CD8-positive, alpha-beta memory T cell (primary cell): Measurements from ENCODE around the gene SIT1. TPM values are rescaled to one million over a fixed set of nuclear protein-coding genes. Genes with fewer than 3 reads are reported as not detected.

ENCODE experiments used
- CTCF ChIA-PET: fragments of 350-600 bp; sonication (Branson Sonifier 250); formaldehyde crosslinking; loops from one replicate; lab custom pipeline; 2021; ENCODE audit warnings: antibody characterized with exemption; lab: Charles Lee
- POLR2A ChIA-PET: fragments of 350-600 bp; sonication (Branson Sonifier 250); formaldehyde crosslinking; loops from one replicate; lab custom pipeline; 2021; ENCODE audit warnings: antibody characterized with exemption; lab: Charles Lee
- DNase-seq, 5 donors: peaks; one replicate each; pipeline versions ENCODE4 v3.0.0 to v3.0.0-alpha.2; 2020 to 2022; ENCODE audit warnings: mixed read lengths in 1 of 5
- H3K27ac ChIP-seq: one replicate; pipeline ENCODE4 v1.7.0; 2013; ENCODE audit warnings: low read depth, mild to moderate bottlenecking, low read length, moderate library complexity
- H3K27me3 ChIP-seq: 2 replicates; pipeline ENCODE4 v1.7.0; 2013; ENCODE audit warnings: low read length, mild to moderate bottlenecking; ENCODE audit not compliant: insufficient read depth, poor library complexity, severe bottlenecking
- H3K36me3 ChIP-seq: 2 replicates; pipeline ENCODE4 v1.7.0; 2013; ENCODE audit warnings: mild to moderate bottlenecking, low read length, moderate library complexity; ENCODE audit not compliant: insufficient read depth
- H3K4me1 ChIP-seq: 2 replicates; pipeline ENCODE4 v1.7.0; 2013; ENCODE audit warnings: mild to moderate bottlenecking, low read length, moderate library complexity; ENCODE audit not compliant: insufficient read depth
- H3K4me3 ChIP-seq: 2 replicates; pipeline ENCODE4 v1.7.0; 2013; ENCODE audit warnings: mild to moderate bottlenecking, low read length
- H3K9me3 ChIP-seq: 2 replicates; pipeline ENCODE4 v1.7.0; 2013; ENCODE audit warnings: mild to moderate bottlenecking, low read length
- H3K27ac Mint-ChIP-seq, 8 donors: one replicate each; pipeline ENCODE4 v1.8.0; 2020 to 2021; ENCODE audit warnings: mixed read lengths in 8 of 8, mild to moderate bottlenecking in 6 of 8, inconsistent platforms in 3 of 8, moderate library complexity in 3 of 8
- H3K27me3 Mint-ChIP-seq, 2 donors: one replicate each; pipeline ENCODE4 v1.8.0; 2020 to 2021; ENCODE audit warnings: mixed read lengths in 2 of 2, mild to moderate bottlenecking in 1 of 2, moderate library complexity in 1 of 2
- H3K36me3 Mint-ChIP-seq, 3 donors: one replicate each; pipeline ENCODE4 v1.8.0; 2020 to 2021; ENCODE audit warnings: mixed read lengths in 3 of 3, inconsistent platforms in 1 of 3, mild to moderate bottlenecking in 1 of 3
- H3K4me1 Mint-ChIP-seq, 3 donors: one replicate each; pipeline ENCODE4 v1.8.0; 2020 to 2021; ENCODE audit warnings: mixed read lengths in 3 of 3, inconsistent platforms in 1 of 3, mild to moderate bottlenecking in 1 of 3
- H3K4me3 Mint-ChIP-seq, 7 donors: one replicate each; pipeline ENCODE4 v1.8.0; 2020 to 2021; ENCODE audit warnings: mixed read lengths in 7 of 7, mild to moderate bottlenecking in 6 of 7, moderate library complexity in 4 of 7, inconsistent platforms in 2 of 7
- H3K9me3 Mint-ChIP-seq, 5 donors: one replicate each; pipeline ENCODE4 v1.8.0; 2020 to 2022; ENCODE audit warnings: mixed read lengths in 5 of 5, mild to moderate bottlenecking in 3 of 5, moderate library complexity in 2 of 5, inconsistent platforms in 1 of 5
- polyA plus RNA-seq: library from polyadenylated mRNA; unstranded; fragments of 300-500 nt; fragmentation: Illumina TruSeq; gene quantifications from one replicate; pipeline ENCODE4 v1.2.3, GENCODE V29; 2021
- total RNA-seq, 2 experiments: library from RNA; stranded (reverse); gene quantifications; one replicate each; pipeline ENCODE4 v1.2.3, GENCODE V29; 2021

The SIT1 gene
- total and polyA plus RNA-seq, 3 experiments from 2014 or later = 43.1 to 196 (median 43.1) TPM

- Histone ChIP-seq H3K4me3 (peak overlapping the region; percentile 76), H3K27me3 (no peaks in the 10 kb centered on the region), H3K27ac (peak overlapping the region; percentile 59), H3K9me3 (no peaks in the 10 kb centered on the region), H3K36me3 (peaks cover 11% of the 10 kb centered on the region), H3K4me1 (peaks cover 21% of the 10 kb centered on the region)
- ChIA-PET CTCF (interaction anchor here (0.8 to 9.2 kb wide), 16 partner anchors 9 to 150 kb away, joined by 3 to 54 read pairs (median 4); partner anchors contain the start of genes ARHGEF39, CCDC107, CREB3 and RMRP), POLR2A (interaction anchor here (0.8 to 3.0 kb wide), 10 partner anchors 10 to 144 kb away, joined by 3 to 19 read pairs (median 6); partner anchors contain the start of genes ARHGEF39, CCDC107, CD72 and CREB3)
- peaks cover 34 to 38% (median 34%) of the 10 kb centered on the region in 3 donors for H3K4me1 Mint-ChIP-seq
- no peaks in the 10 kb centered on the region for H3K9me3 Mint-ChIP-seq
- H3K4me3 Mint-ChIP-seq = peak overlapping the region; percentile 76 to 91 (median 82)
- peaks cover 0 to 2% of the 10 kb centered on the region in 2 donors for H3K27me3 Mint-ChIP-seq
- peak; percentile 14 to 64 (median 30) for DNase-seq
- peaks cover 0 to 46% (median 2%) of the 10 kb centered on the region in 3 donors for H3K36me3 Mint-ChIP-seq
- H3K27ac Mint-ChIP-seq = peak overlapping the region; percentile 41 to 84 (median 76)
Observed at GRCh38 chr9:35605351-35606137, 45.2 kb downstream of the SIT1 start.

- peak within 1 kb of the TSS; percentile 94 to 99 (median 98) for H3K4me3 Mint-ChIP-seq
- H3K27me3 Mint-ChIP-seq = peaks cover 0 to 2% of the 10 kb centered on the region in 2 donors
- no peaks in the 10 kb centered on the region for H3K9me3 ChIP-seq
- H3K36me3 Mint-ChIP-seq = peaks cover 0 to 41% (median 2%) of the 10 kb centered on the region in 3 donors
- POLR2A ChIA-PET = interaction anchor here (0.6 to 3.0 kb wide), 7 partner anchors 11 to 144 kb away, joined by 3 to 19 read pairs (median 5); partner anchors contain the start of genes ARHGEF39, CCDC107, CREB3 and GBA2
- peaks cover 11% of the 10 kb centered on the region for H3K36me3 ChIP-seq
- H3K4me1 ChIP-seq = peaks cover 21% of the 10 kb centered on the region
- H3K27me3 ChIP-seq = no peaks in the 10 kb centered on the region
- H3K27ac ChIP-seq = peak within 1 kb of the TSS; percentile 87
- H3K4me1 Mint-ChIP-seq = peaks cover 33 to 38% (median 34%) of the 10 kb centered on the region in 3 donors
- peak within 1 kb of the TSS; percentile 96 to 100 (median 98) for H3K27ac Mint-ChIP-seq
- peak; percentile 76 to 87 (median 78) for DNase-seq
- H3K9me3 Mint-ChIP-seq = no peaks in the 10 kb centered on the region
- H3K4me3 ChIP-seq = peak within 1 kb of the TSS; percentile 99
- CTCF ChIA-PET = interaction anchor here (0.6 to 3.3 kb wide), 12 partner anchors 10 to 151 kb away, joined by 3 to 39 read pairs (median 7); partner anchors contain the start of genes ARHGEF39, CCDC107, CREB3 and RMRP
Observed at GRCh38 chr9:35604578-35605350, 46.0 kb downstream of the SIT1 start, which contains the start of gene TESK1. TESK1 (plus strand) TSS chr9:35605262; CDS start chr9:35605620, 358 bp downstream.

- peaks cover 0 to 2% of the 10 kb centered on the region in 2 donors for H3K27me3 Mint-ChIP-seq
- H3K9me3 ChIP-seq = no peaks in the 10 kb centered on the region
- peak overlapping the region; percentile 87 for H3K27ac ChIP-seq
- peaks cover 21% of the 10 kb centered on the region for H3K4me1 ChIP-seq
- peak; percentile 99 to 100 (median 99) for DNase-seq
- peak overlapping the region; percentile 99 for H3K4me3 ChIP-seq
- POLR2A ChIA-PET = interaction anchor here (0.6 to 3.0 kb wide), 7 partner anchors 13 to 145 kb away, joined by 3 to 19 read pairs (median 5); partner anchors contain the start of genes CCDC107, CREB3, GBA2 and RGP1
- H3K4me1 Mint-ChIP-seq = peaks cover 33 to 38% (median 34%) of the 10 kb centered on the region in 3 donors
- peaks cover 0 to 35% (median 2%) of the 10 kb centered on the region in 3 donors for H3K36me3 Mint-ChIP-seq
- peaks cover 10% of the 10 kb centered on the region for H3K36me3 ChIP-seq
- CTCF ChIA-PET = interaction anchor here (0.5 to 3.3 kb wide), 34 partner anchors 11 to 1216 kb away, joined by 3 to 39 read pairs (median 3); partner anchors contain the start of genes ARHGEF39, CCDC107, CREB3 and GBA2
- H3K27me3 ChIP-seq = no peaks in the 10 kb centered on the region
- peak overlapping the region; percentile 96 to 100 (median 98) for H3K27ac Mint-ChIP-seq
- H3K9me3 Mint-ChIP-seq = no peaks in the 10 kb centered on the region
- H3K4me3 Mint-ChIP-seq = peak overlapping the region; percentile 94 to 99 (median 98)
Observed at GRCh38 chr9:35603986-35604577, 46.6 kb downstream of the SIT1 start.

- H3K4me3 ChIP-seq = peak overlapping the region; percentile 38
- peaks cover 0 to 29% (median 2%) of the 10 kb centered on the region in 3 donors for H3K36me3 Mint-ChIP-seq
- no peaks in the 10 kb centered on the region for H3K27me3 ChIP-seq
- H3K4me1 Mint-ChIP-seq = peaks cover 33 to 38% (median 34%) of the 10 kb centered on the region in 3 donors
- H3K4me1 ChIP-seq = peaks cover 21% of the 10 kb centered on the region
- H3K27ac Mint-ChIP-seq = peak overlapping the region; percentile 96 to 100 (median 98)
- DNase-seq = no peak
- H3K9me3 Mint-ChIP-seq = no peaks in the 10 kb centered on the region
- peak overlapping the region; percentile 33 for H3K27ac ChIP-seq
- peaks cover 5% of the 10 kb centered on the region for H3K36me3 ChIP-seq
- ChIA-PET CTCF (interaction anchor here (0.5 to 3.3 kb wide), 33 partner anchors 11 to 1215 kb away, joined by 3 to 39 read pairs (median 3); partner anchors contain the start of genes ARHGEF39, CCDC107, CREB3 and GBA2), POLR2A (interaction anchor here (0.6 to 3.0 kb wide), 6 partner anchors 14 to 146 kb away, joined by 3 to 19 read pairs (median 6); partner anchors contain the start of genes CCDC107, CREB3, GBA2 and RGP1)
- H3K9me3 ChIP-seq = no peaks in the 10 kb centered on the region
- H3K4me3 Mint-ChIP-seq = peak overlapping the region; percentile 94 to 99 (median 98)
- peaks cover 0 to 2% of the 10 kb centered on the region in 2 donors for H3K27me3 Mint-ChIP-seq
Observed at GRCh38 chr9:35603506-35603985, 47.2 kb downstream of the SIT1 start.

GRCh38 chr9:35599763-35600604 is 50.7 kb downstream of the SIT1 start:
- H3K4me3 Mint-ChIP-seq = no peak overlapping the region
- POLR2A ChIA-PET = interaction anchor here (0.6 kb wide), 1 partner anchor 1480 kb away, joined by 4 read pairs; no protein-coding TSS in a partner anchor

More at GRCh38 chr9:35599763-35600604, 50.7 kb downstream of the SIT1 start:
- Mint-ChIP-seq H3K27me3 (peaks cover 0 to 2% of the 10 kb centered on the region in 2 donors), H3K27ac (no peak overlapping the region), H3K4me1 (peaks cover 16 to 19% (median 18%) of the 10 kb centered on the region in 3 donors), H3K36me3 (peaks cover 0 to 11% (median 5%) of the 10 kb centered on the region in 3 donors), H3K9me3 (no peaks in the 10 kb centered on the region)
- Histone ChIP-seq H3K4me1 (peaks cover 8% of the 10 kb centered on the region), H3K36me3 (no peaks in the 10 kb centered on the region), H3K27ac (no peak overlapping the region), H3K27me3 (no peaks in the 10 kb centered on the region), H3K9me3 (no peaks in the 10 kb centered on the region), H3K4me3 (no peak overlapping the region)
- DNase-seq = no peak
- CTCF ChIA-PET = interaction anchor here (0.9 to 1.0 kb wide), 2 partner anchors 47 to 157 kb away, joined by 3 to 7 read pairs; no protein-coding TSS in a partner anchor
